Smooth muscle cell (in vitro differentiated cells): Measurements from ENCODE around the gene CLHC1. TPM values are rescaled to one million over a fixed set of nuclear protein-coding genes. Genes with fewer than 3 reads are reported as not detected.
A peak's percentile ranks its signal among the peaks of the same experiment; 100 is the strongest.

Source experiments
- DNase-seq: peaks from one replicate; lab custom pipeline; 2025; ENCODE audit not compliant: unreplicated experiment; lab: John Stamatoyannopoulos, UW
- H2AFZ ChIP-seq: fragments of 200-600 bp; sonication (generic); 2 replicates; pipeline ENCODE4 v1.6.0; 2016; ENCODE audit warnings: antibody characterized with exemption, low read depth, mild to moderate bottlenecking
- H3F3A ChIP-seq: fragments of 200-600 bp; sonication (generic); 2 replicates; pipeline ENCODE4 v1.6.0; 2017; ENCODE audit warnings: antibody characterized with exemption, low read depth
- H3K27ac ChIP-seq: fragments of 200-600 bp; sonication (generic); 2 replicates; pipeline ENCODE4 v1.5.1; 2016; ENCODE audit warnings: low read depth, mild to moderate bottlenecking
- H3K27me3 ChIP-seq: fragments of 200-600 bp; sonication (generic); 2 replicates; pipeline ENCODE4 v1.6.1; 2016; ENCODE audit warnings: low read depth, mild to moderate bottlenecking
- H3K36me3 ChIP-seq: fragments of 200-600 bp; sonication (generic); 2 replicates; pipeline ENCODE4 v1.5.1; 2016; ENCODE audit warnings: low read depth
- H3K4me1 ChIP-seq: fragments of 200-600 bp; sonication (generic); 2 replicates; pipeline ENCODE4 v1.5.1; 2016; ENCODE audit warnings: low read depth
- H3K4me2 ChIP-seq: fragments of 200-600 bp; sonication (generic); 2 replicates; pipeline ENCODE4 v1.6.0; 2016; ENCODE audit warnings: mild to moderate bottlenecking
- H3K4me3 ChIP-seq: fragments of 200-600 bp; sonication (generic); 2 replicates; pipeline ENCODE4 v1.5.1; 2016; ENCODE audit warnings: mild to moderate bottlenecking
- H3K79me2 ChIP-seq: fragments of 200-600 bp; sonication (generic); 2 replicates; pipeline ENCODE4 v1.6.0; 2016; ENCODE audit warnings: low read depth, mild to moderate bottlenecking
- H3K9ac ChIP-seq: fragments of 200-600 bp; sonication (generic); 2 replicates; pipeline ENCODE4 v1.6.0; 2016; ENCODE audit warnings: low read depth
- H3K9me3 ChIP-seq: fragments of 200-600 bp; sonication (generic); replicated peaks from 2 replicates; pipeline ENCODE4 v1.5.1; 2016; ENCODE audit warnings: low read depth
- H4K20me1 ChIP-seq: fragments of 200-600 bp; sonication (generic); 2 replicates; pipeline ENCODE4 v1.6.0; 2016; ENCODE audit warnings: low read depth
- WGBS: methylation state at CpG from one replicate; pipeline ENCODE4 v1.1.7; 2016; ENCODE audit warnings: low lambda C conversion rate; 5-methylcytosine and 5-hydroxymethylcytosine counted together
- polyA plus RNA-seq: library from polyadenylated mRNA; unstranded; fragments of >200 nt; fragmentation: Nextera tagmentation; extraction: Ambion mirVana; gene quantifications from 2 replicates; pipeline ENCODE4 v1.2.1, GENCODE V29; 2016
- total RNA-seq: library from RNA; depleted of rRNA; stranded (reverse); fragments of >200 nt; gene quantifications from 2 replicates; pipeline ENCODE4 v1.2.3, GENCODE V29; 2014
- TF ChIP-seq, protein P1 (sequence below): fragments of 200-600 bp; sonication (generic); IDR thresholded peaks from 2 replicates; pipeline ENCODE4 v1.5.1; 2017; ENCODE audit warnings: borderline replicate concordance, mild to moderate bottlenecking, antibody characterized with exemption; ENCODE audit not compliant: insufficient read depth, poor library complexity, severe bottlenecking

CLHC1 gene
- total and polyA plus RNA-seq, 2 experiments from 2014 or later = 10.0 to 14.4 TPM

DNA sequence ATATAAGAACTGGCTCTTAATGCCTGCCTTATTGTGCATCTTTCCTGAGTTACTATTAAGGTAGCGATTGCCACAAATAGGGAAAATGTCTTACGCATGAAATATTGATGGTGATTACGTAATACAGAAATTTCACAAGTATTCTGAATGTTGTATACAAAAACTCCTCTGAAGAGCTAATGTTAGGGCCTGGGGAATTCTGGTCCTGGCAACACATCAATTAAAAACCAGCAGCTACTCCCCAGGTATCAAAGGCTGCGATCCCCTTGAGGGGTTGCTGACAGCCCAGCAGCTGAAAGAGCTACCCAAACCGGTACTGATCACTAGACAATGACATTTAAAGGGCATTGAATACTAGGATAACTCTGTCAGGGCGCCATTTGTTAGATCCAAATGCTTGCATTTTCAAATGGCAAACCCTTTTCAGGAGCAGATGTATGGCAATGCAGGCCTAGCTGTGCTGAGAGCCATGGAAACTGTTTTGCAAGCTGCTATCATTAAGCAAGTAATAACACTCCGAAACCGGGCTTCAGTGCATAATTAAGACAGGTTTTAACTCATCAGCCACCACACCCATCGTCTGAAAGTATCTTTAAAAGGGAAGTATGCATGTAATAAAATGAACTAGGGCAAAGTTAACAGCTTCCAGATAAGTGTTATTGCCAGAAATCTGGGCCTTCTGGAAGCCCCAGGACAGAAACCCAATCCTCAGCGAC lies 78.4 kb downstream of the CLHC1 start:
- no peaks in the 10 kb centered on the region for H3K36me3 ChIP-seq
- H3K27ac ChIP-seq = peak overlapping the region; percentile 24
- H3K79me2 ChIP-seq = no peaks in the 10 kb centered on the region
- peaks cover 40% of the 10 kb centered on the region for H3K4me1 ChIP-seq
- no peak overlapping the region for H3K4me3 ChIP-seq
- no peak overlapping the region for H3K9ac ChIP-seq
- peaks cover 18% of the 10 kb centered on the region for H4K20me1 ChIP-seq
- H3F3A ChIP-seq = peaks cover 38% of the 10 kb centered on the region
- no peaks in the 10 kb centered on the region for H3K27me3 ChIP-seq
- TF ChIP-seq, protein P1, sequence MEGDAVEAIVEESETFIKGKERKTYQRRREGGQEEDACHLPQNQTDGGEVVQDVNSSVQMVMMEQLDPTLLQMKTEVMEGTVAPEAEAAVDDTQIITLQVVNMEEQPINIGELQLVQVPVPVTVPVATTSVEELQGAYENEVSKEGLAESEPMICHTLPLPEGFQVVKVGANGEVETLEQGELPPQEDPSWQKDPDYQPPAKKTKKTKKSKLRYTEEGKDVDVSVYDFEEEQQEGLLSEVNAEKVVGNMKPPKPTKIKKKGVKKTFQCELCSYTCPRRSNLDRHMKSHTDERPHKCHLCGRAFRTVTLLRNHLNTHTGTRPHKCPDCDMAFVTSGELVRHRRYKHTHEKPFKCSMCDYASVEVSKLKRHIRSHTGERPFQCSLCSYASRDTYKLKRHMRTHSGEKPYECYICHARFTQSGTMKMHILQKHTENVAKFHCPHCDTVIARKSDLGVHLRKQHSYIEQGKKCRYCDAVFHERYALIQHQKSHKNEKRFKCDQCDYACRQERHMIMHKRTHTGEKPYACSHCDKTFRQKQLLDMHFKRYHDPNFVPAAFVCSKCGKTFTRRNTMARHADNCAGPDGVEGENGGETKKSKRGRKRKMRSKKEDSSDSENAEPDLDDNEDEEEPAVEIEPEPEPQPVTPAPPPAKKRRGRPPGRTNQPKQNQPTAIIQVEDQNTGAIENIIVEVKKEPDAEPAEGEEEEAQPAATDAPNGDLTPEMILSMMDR = no peak
- 56% methylated on average over 10 of the region's 10 CpGs for WGBS
- H3K9me3 ChIP-seq = no peaks in the 10 kb centered on the region
- peak overlapping the region; percentile 20 for H3K4me2 ChIP-seq
- DNase-seq = no peak
- no peak overlapping the region for H2AFZ ChIP-seq

DNA sequence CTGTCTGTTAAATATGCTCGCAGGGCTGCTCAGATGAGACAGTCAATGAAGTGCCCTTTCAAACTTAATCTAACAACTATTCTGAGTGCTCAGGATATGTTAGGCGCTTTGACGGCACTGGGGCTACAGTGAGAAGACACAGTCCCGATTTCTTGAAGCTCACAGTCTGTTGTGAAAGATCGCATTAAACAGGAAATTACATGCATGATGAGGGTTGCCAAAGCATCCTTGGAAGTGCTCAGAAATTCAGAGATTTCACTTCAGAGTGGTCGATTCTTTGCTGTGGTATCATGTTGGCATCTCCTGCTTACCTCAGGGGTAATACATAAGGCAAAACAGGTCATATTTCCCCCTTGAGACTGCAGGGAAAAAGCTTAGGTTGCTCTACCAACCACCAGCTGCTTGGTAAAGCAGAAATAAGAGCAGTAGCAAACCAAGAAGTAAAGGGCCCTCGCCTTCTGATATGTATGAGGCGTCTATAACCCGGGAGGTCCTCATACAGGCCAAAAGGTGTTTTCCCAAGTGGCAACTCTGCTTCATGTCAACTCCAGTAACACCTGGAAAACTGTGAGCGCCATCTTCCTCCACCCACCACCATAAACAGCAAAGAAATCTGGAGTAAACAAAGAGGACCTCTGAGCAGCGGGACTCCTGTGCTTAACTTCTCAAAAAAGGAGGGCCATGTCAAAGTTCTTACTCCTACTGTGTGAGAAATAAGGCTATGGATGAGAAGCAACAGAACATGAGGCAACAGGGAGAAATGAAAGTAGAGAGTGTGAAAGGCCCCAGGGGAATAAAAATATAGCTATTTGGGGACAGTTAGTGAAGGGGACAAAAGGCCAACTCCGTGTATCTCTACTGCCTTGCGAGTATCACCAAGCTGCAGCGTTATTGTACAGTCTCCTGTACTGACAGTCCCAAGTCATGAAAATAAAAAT lies 79.3 kb downstream of the CLHC1 start:
- H4K20me1 ChIP-seq = peaks cover 11% of the 10 kb centered on the region
- no peaks in the 10 kb centered on the region for H3K36me3 ChIP-seq
- H3K9ac ChIP-seq = no peak overlapping the region
- no peaks in the 10 kb centered on the region for H3K79me2 ChIP-seq
- H2AFZ ChIP-seq = no peak overlapping the region
- H3K4me2 ChIP-seq = no peak overlapping the region
- TF ChIP-seq, protein P1 = no peak
- H3K9me3 ChIP-seq = no peaks in the 10 kb centered on the region
- no peaks in the 10 kb centered on the region for H3K27me3 ChIP-seq
- H3K27ac ChIP-seq = peak overlapping the region; percentile 24
- DNase-seq = no peak
- 94% methylated on average over 14 of the region's 14 CpGs for WGBS
- peaks cover 32% of the 10 kb centered on the region for H3F3A ChIP-seq
- no peak overlapping the region for H3K4me3 ChIP-seq
- H3K4me1 ChIP-seq = peaks cover 34% of the 10 kb centered on the region

- Histone ChIP-seq H2AFZ (no peak overlapping the region), H4K20me1 (peaks cover 11% of the 10 kb centered on the region), H3K27me3 (no peaks in the 10 kb centered on the region), H3K36me3 (no peaks in the 10 kb centered on the region), H3K9me3 (no peaks in the 10 kb centered on the region), H3K9ac (no peak overlapping the region), H3K4me1 (peaks cover 27% of the 10 kb centered on the region), H3K4me3 (no peak overlapping the region), H3K79me2 (no peaks in the 10 kb centered on the region), H3F3A (peaks cover 24% of the 10 kb centered on the region), H3K27ac (no peak overlapping the region), H3K4me2 (no peak overlapping the region)
- DNase-seq = no peak
- TF ChIP-seq, protein P1 = no peak
Observed at GRCh38 chr2:55151733-55152433, 80.2 kb downstream of the CLHC1 start.
